ENCODE measurements around the gene C4orf36. TPM values are rescaled to one million over a fixed set of nuclear protein-coding genes. Genes with fewer than 3 reads are reported as not detected.

C4orf36 gene
- total and polyA plus RNA-seq, 4 experiments from 2014 or later, result 0.70 TPM; not detected in 3

GRCh38 chr4:86856896-86857295, 35.3 kb downstream of the C4orf36 start:
- H3K4me3 Mint-ChIP-seq, result no peak overlapping the region
- POLR2A ChIA-PET (ENCODE audit: partially characterized antibody), result no interaction called here

GRCh38 chr4:86855572-86855971, 36.6 kb downstream of the C4orf36 start:
- H3K4me3 Mint-ChIP-seq, result no peak overlapping the region
- H3K36me3 Mint-ChIP-seq, result peaks cover 0 to 4% of the 10 kb centered on the region in 2 donors
- ChIA-PET CTCF (ENCODE audit: partially characterized antibody) (interaction anchor here (1.0 kb wide), 1 partner anchor 14 kb away, joined by 3 read pairs; no protein-coding TSS in a partner anchor), POLR2A (ENCODE audit: partially characterized antibody) (no interaction called here)
- Histone ChIP-seq H3K27me3 (ENCODE audit: insufficient read depth, low read length) (no peaks in the 10 kb centered on the region), H3K4me3 (ENCODE audit: low read length in 2 of 2) (no peak overlapping the region), H3K27ac (ENCODE audit: low read depth, low read length) (no peak overlapping the region), H3K36me3 (ENCODE audit: insufficient read depth, low read length) (no peaks in the 10 kb centered on the region), H3K4me1 (ENCODE audit: insufficient read depth, low read length) (no peaks in the 10 kb centered on the region), H3K9me3 (ENCODE audit: control insufficient read depth in 1 of 2, low read length in 2 of 2) (no peaks in the 10 kb centered on the region)
- H3K9me3 Mint-ChIP-seq, result no peaks in the 10 kb centered on the region
- intact Hi-C loops (cut with micrococcal nuclease), result no loop called here
- no peak overlapping the region for H3K27ac Mint-ChIP-seq
- H3K27me3 Mint-ChIP-seq, result peaks cover 0 to 1% of the 10 kb centered on the region in 2 donors
- DNase-seq, result no peak
- peaks cover 0 to 1% (median 0%) of the 10 kb centered on the region in 4 donors for H3K4me1 Mint-ChIP-seq

More at GRCh38 chr4:86856896-86857295, 35.3 kb downstream of the C4orf36 start:
- no peak for DNase-seq
- Mint-ChIP-seq H3K27ac (no peak overlapping the region), H3K4me1 (no peaks in the 10 kb centered on the region), H3K9me3 (peaks cover 0 to 5% (median 0%) of the 10 kb centered on the region in 8 donors), H3K27me3 (no peaks in the 10 kb centered on the region), H3K36me3 (peaks cover 0 to 4% of the 10 kb centered on the region in 2 donors)
- CTCF ChIA-PET (ENCODE audit: partially characterized antibody), result no interaction called here
- Histone ChIP-seq H3K4me1 (ENCODE audit: insufficient read depth, low read length) (no peaks in the 10 kb centered on the region), H3K4me3 (ENCODE audit: low read length in 2 of 2) (no peak overlapping the region), H3K27ac (ENCODE audit: low read depth, low read length) (no peak overlapping the region), H3K27me3 (ENCODE audit: insufficient read depth, low read length) (no peaks in the 10 kb centered on the region), H3K36me3 (ENCODE audit: insufficient read depth, low read length) (no peaks in the 10 kb centered on the region), H3K9me3 (ENCODE audit: control insufficient read depth in 1 of 2, low read length in 2 of 2) (no peaks in the 10 kb centered on the region)
- intact Hi-C loops (cut with micrococcal nuclease), result no loop called here

- Mint-ChIP-seq H3K27me3 (peaks cover 1 to 7% of the 10 kb centered on the region in 2 donors), H3K4me1 (peaks cover 0 to 1% (median 0%) of the 10 kb centered on the region in 4 donors), H3K9me3 (peaks cover 0 to 2% (median 0%) of the 10 kb centered on the region in 8 donors), H3K36me3 (no peaks in the 10 kb centered on the region), H3K27ac (no peak overlapping the region), H3K4me3 (no peak overlapping the region)
- Histone ChIP-seq H3K27me3 (ENCODE audit: insufficient read depth, low read length) (peaks cover 3% of the 10 kb centered on the region), H3K9me3 (ENCODE audit: control insufficient read depth in 1 of 2, low read length in 2 of 2) (no peaks in the 10 kb centered on the region), H3K27ac (ENCODE audit: low read depth, low read length) (no peak overlapping the region), H3K36me3 (ENCODE audit: insufficient read depth, low read length) (no peaks in the 10 kb centered on the region), H3K4me1 (ENCODE audit: insufficient read depth, low read length) (no peaks in the 10 kb centered on the region), H3K4me3 (ENCODE audit: low read length in 2 of 2) (no peak overlapping the region)
- ChIA-PET POLR2A (ENCODE audit: partially characterized antibody) (no interaction called here), CTCF (ENCODE audit: partially characterized antibody) (no interaction called here)
- DNase-seq, result no peak
- intact Hi-C loops (cut with micrococcal nuclease), result no loop called here
These were observed 39.0 kb downstream of the C4orf36 start for GRCh38 chr4:86853209-86853608.

GRCh38 chr4:86848732-86849619, 43.2 kb downstream of the C4orf36 start, which contains the start of gene SLC10A6:
SLC10A6 (minus strand) TSS chr4:86849384; CDS start chr4:86849115, 269 bp downstream.
- Histone ChIP-seq H3K9me3 (ENCODE audit: control insufficient read depth in 1 of 2, low read length in 2 of 2) (no peaks in the 10 kb centered on the region), H3K4me3 (ENCODE audit: low read length in 2 of 2) (no peak within 1 kb of the TSS), H3K4me1 (ENCODE audit: insufficient read depth, low read length) (no peaks in the 10 kb centered on the region), H3K27ac (ENCODE audit: low read depth, low read length) (no peak within 1 kb of the TSS), H3K27me3 (ENCODE audit: insufficient read depth, low read length) (peaks cover 3% of the 10 kb centered on the region), H3K36me3 (ENCODE audit: insufficient read depth, low read length) (no peaks in the 10 kb centered on the region)
- ChIA-PET POLR2A (ENCODE audit: partially characterized antibody) (no interaction called here), CTCF (ENCODE audit: partially characterized antibody) (interaction anchor here (0.8 kb wide), 1 partner anchor 353 kb away, joined by 3 read pairs; no protein-coding TSS in a partner anchor)
- Mint-ChIP-seq H3K36me3 (no peaks in the 10 kb centered on the region), H3K4me1 (peaks cover 0 to 1% (median 0%) of the 10 kb centered on the region in 4 donors), H3K27ac (no peak within 1 kb of the TSS), H3K27me3 (peaks cover 1 to 7% of the 10 kb centered on the region in 2 donors), H3K4me3 (no peak within 1 kb of the TSS), H3K9me3 (peaks cover 0 to 2% (median 0%) of the 10 kb centered on the region in 8 donors)
- intact Hi-C loops (cut with micrococcal nuclease), result no loop called here
- DNase-seq, result no peak

GRCh38 chr4:86848136-86848535, 44.1 kb downstream of the C4orf36 start:
- Mint-ChIP-seq H3K4me1 (peaks cover 0 to 1% (median 0%) of the 10 kb centered on the region in 4 donors), H3K9me3 (peaks cover 0 to 2% (median 0%) of the 10 kb centered on the region in 8 donors), H3K27me3 (peaks cover 1 to 8% of the 10 kb centered on the region in 2 donors), H3K4me3 (no peak overlapping the region), H3K27ac (no peak overlapping the region), H3K36me3 (no peaks in the 10 kb centered on the region)
- POLR2A ChIA-PET (ENCODE audit: partially characterized antibody), result no interaction called here
- no peaks in the 10 kb centered on the region for H3K4me1 ChIP-seq (ENCODE audit: insufficient read depth, low read length)
- no peak for DNase-seq
- CTCF ChIA-PET (ENCODE audit: partially characterized antibody), result no interaction called here
- no peaks in the 10 kb centered on the region for H3K36me3 ChIP-seq (ENCODE audit: insufficient read depth, low read length)
- no peak overlapping the region for H3K4me3 ChIP-seq (ENCODE audit: low read length in 2 of 2)
- peaks cover 3% of the 10 kb centered on the region for H3K27me3 ChIP-seq (ENCODE audit: insufficient read depth, low read length)
- intact Hi-C loops (cut with micrococcal nuclease), result no loop called here
- H3K27ac ChIP-seq (ENCODE audit: low read depth, low read length), result no peak overlapping the region
- H3K9me3 ChIP-seq (ENCODE audit: control insufficient read depth in 1 of 2, low read length in 2 of 2), result no peaks in the 10 kb centered on the region

- H3K27me3 ChIP-seq (ENCODE audit: insufficient read depth, low read length), result peaks cover 3% of the 10 kb centered on the region
- no peak overlapping the region for H3K4me3 ChIP-seq (ENCODE audit: low read length in 2 of 2)
- intact Hi-C loops (cut with micrococcal nuclease), result no loop called here
- H3K36me3 ChIP-seq (ENCODE audit: insufficient read depth, low read length), result no peaks in the 10 kb centered on the region
- Mint-ChIP-seq H3K27ac (no peak overlapping the region), H3K4me1 (peaks cover 0 to 1% (median 0%) of the 10 kb centered on the region in 4 donors), H3K27me3 (peaks cover 1 to 9% of the 10 kb centered on the region in 2 donors), H3K9me3 (peaks cover 0 to 2% (median 0%) of the 10 kb centered on the region in 8 donors), H3K4me3 (no peak overlapping the region), H3K36me3 (no peaks in the 10 kb centered on the region)
- no peak for DNase-seq
- no peak overlapping the region for H3K27ac ChIP-seq (ENCODE audit: low read depth, low read length)
- ChIA-PET CTCF (ENCODE audit: partially characterized antibody) (no interaction called here), POLR2A (ENCODE audit: partially characterized antibody) (no interaction called here)
- no peaks in the 10 kb centered on the region for H3K4me1 ChIP-seq (ENCODE audit: insufficient read depth, low read length)
- no peaks in the 10 kb centered on the region for H3K9me3 ChIP-seq (ENCODE audit: control insufficient read depth in 1 of 2, low read length in 2 of 2)
These were observed 44.7 kb downstream of the C4orf36 start for GRCh38 chr4:86847571-86847970.

- Histone ChIP-seq H3K9me3 (ENCODE audit: control insufficient read depth in 1 of 2, low read length in 2 of 2) (no peaks in the 10 kb centered on the region), H3K36me3 (ENCODE audit: insufficient read depth, low read length) (no peaks in the 10 kb centered on the region), H3K4me3 (ENCODE audit: low read length in 2 of 2) (no peak overlapping the region), H3K27me3 (ENCODE audit: insufficient read depth, low read length) (peaks cover 3% of the 10 kb centered on the region), H3K4me1 (ENCODE audit: insufficient read depth, low read length) (no peaks in the 10 kb centered on the region), H3K27ac (ENCODE audit: low read depth, low read length) (no peak overlapping the region)
- intact Hi-C loops (cut with micrococcal nuclease), result no loop called here
- no peak overlapping the region for H3K27ac Mint-ChIP-seq
- DNase-seq, result no peak
- peaks cover 0 to 1% (median 0%) of the 10 kb centered on the region in 4 donors for H3K4me1 Mint-ChIP-seq
- no peak overlapping the region for H3K4me3 Mint-ChIP-seq
- ChIA-PET POLR2A (ENCODE audit: partially characterized antibody) (no interaction called here), CTCF (ENCODE audit: partially characterized antibody) (no interaction called here)
- peaks cover 1 to 9% of the 10 kb centered on the region in 2 donors for H3K27me3 Mint-ChIP-seq
- H3K36me3 Mint-ChIP-seq, result no peaks in the 10 kb centered on the region
- peaks cover 0 to 2% (median 0%) of the 10 kb centered on the region in 8 donors for H3K9me3 Mint-ChIP-seq
These were observed 45.3 kb downstream of the C4orf36 start for GRCh38 chr4:86846921-86847320.

All from CD4-positive, alpha-beta memory T cell (primary cell).